Measurements from ENCODE around the gene HECW1.

HECW1 gene

GRCh38 chr7:43265139-43265538 is 152.7 kb downstream of the HECW1 start:
- no peak for DNase-seq (ENCODE audit: low read depth in 2 of 2)

GRCh38 chr7:43273939-43274719 is 161.7 kb downstream of the HECW1 start:
- DNase-seq (ENCODE audit: low read depth in 2 of 2) = no peak

- DNase-seq (ENCODE audit: low read depth in 2 of 2) = no peak
Measured at GRCh38 chr7:43274752-43275151, 162.3 kb downstream of the HECW1 start.

- no peak for DNase-seq (ENCODE audit: low read depth in 2 of 2)
Measured at GRCh38 chr7:43276547-43276946, 164.1 kb downstream of the HECW1 start.

GRCh38 chr7:43278088-43278644 is 165.7 kb downstream of the HECW1 start:
- DNase-seq (ENCODE audit: low read depth in 2 of 2) = no peak

- no peak for DNase-seq (ENCODE audit: low read depth in 2 of 2)
Measured at GRCh38 chr7:43281268-43281667, 168.8 kb downstream of the HECW1 start.

GRCh38 chr7:43283706-43284105 is 171.3 kb downstream of the HECW1 start:
- DNase-seq (ENCODE audit: low read depth in 2 of 2) = no peak

GRCh38 chr7:43289826-43290225 is 177.4 kb downstream of the HECW1 start:
- no peak for DNase-seq (ENCODE audit: low read depth in 2 of 2)

- DNase-seq (ENCODE audit: low read depth in 2 of 2) = no peak
Measured at GRCh38 chr7:43290978-43291377, 178.5 kb downstream of the HECW1 start.

- no peak for DNase-seq (ENCODE audit: low read depth in 2 of 2)
Measured at GRCh38 chr7:43291789-43292188, 179.3 kb downstream of the HECW1 start.

- DNase-seq (ENCODE audit: low read depth in 2 of 2) = no peak
Measured at GRCh38 chr7:43292384-43292783, 179.9 kb downstream of the HECW1 start.

- no peak for DNase-seq (ENCODE audit: low read depth in 2 of 2)
Measured at GRCh38 chr7:43294080-43294630, 181.7 kb downstream of the HECW1 start.

GRCh38 chr7:43295429-43295828 is 183.0 kb downstream of the HECW1 start:
- no peak for DNase-seq (ENCODE audit: low read depth in 2 of 2)

GRCh38 chr7:43296306-43296705 is 183.9 kb downstream of the HECW1 start:
- DNase-seq (ENCODE audit: low read depth in 2 of 2) = no peak

- DNase-seq (ENCODE audit: low read depth in 2 of 2) = no peak
Measured at GRCh38 chr7:43298617-43299016, 186.2 kb downstream of the HECW1 start.

GRCh38 chr7:43300121-43300520 is 187.7 kb downstream of the HECW1 start:
- DNase-seq (ENCODE audit: low read depth in 2 of 2) = no peak

- no peak for DNase-seq (ENCODE audit: low read depth in 2 of 2)
Measured at GRCh38 chr7:43302211-43302711, 189.8 kb downstream of the HECW1 start.

- no peak for DNase-seq (ENCODE audit: low read depth in 2 of 2)
Measured at GRCh38 chr7:43302773-43303460, 190.5 kb downstream of the HECW1 start.

GRCh38 chr7:43303740-43304241 is 191.3 kb downstream of the HECW1 start:
- DNase-seq (ENCODE audit: low read depth in 2 of 2) = no peak

GRCh38 chr7:43306404-43306803 is 194.0 kb downstream of the HECW1 start:
- no peak for DNase-seq (ENCODE audit: low read depth in 2 of 2)

- no peak for DNase-seq (ENCODE audit: low read depth in 2 of 2)
Measured at GRCh38 chr7:43307522-43307921, 195.1 kb downstream of the HECW1 start.

All from stimulated activated CD8-positive, alpha-beta memory T cell treated with anti-CD3 and anti-CD28 coated beads, Interleukin-2, amount 100 ng/mL, for 1 hour (primary cell).